HG02840 (cell line): ENCODE results near the gene TBC1D4.
"Not testable (repeated sequence)": the region's sequence is repeated elsewhere in the genome, so short reads cannot be mapped to it uniquely, and the experiment has no call there.

ENCODE experiments used
- ATAC-seq: cut with Tn5 transposase; IDR thresholded peaks from one replicate; pipeline ENCODE4 v1.9.1; 2021; ENCODE audit warnings: mild to moderate bottlenecking, moderate library complexity, moderate number of reproducible peaks; ENCODE audit not compliant: unreplicated experiment, low FRiP score

Gene TBC1D4

GRCh38 chr13:75365724-75366173, 116.2 kb downstream of the TBC1D4 start:
- peak; percentile 80 for ATAC-seq

GRCh38 chr13:75364131-75364713, 117.7 kb downstream of the TBC1D4 start:
- no peak for ATAC-seq

GRCh38 chr13:75363371-75363770, 118.6 kb downstream of the TBC1D4 start:
- no peak for ATAC-seq

GRCh38 chr13:75362026-75362425, 119.9 kb downstream of the TBC1D4 start:
- no peak for ATAC-seq

GRCh38 chr13:75360170-75360569, 121.8 kb downstream of the TBC1D4 start:
- ATAC-seq = no peak

- no peak for ATAC-seq
Measured at GRCh38 chr13:75359266-75359665, 122.7 kb downstream of the TBC1D4 start.

- peak; percentile 76 for ATAC-seq
Measured at GRCh38 chr13:75357576-75358289, 124.2 kb downstream of the TBC1D4 start.

- no peak for ATAC-seq
Measured at GRCh38 chr13:75356421-75356820, 125.5 kb downstream of the TBC1D4 start.

- no peak for ATAC-seq
Measured at GRCh38 chr13:75355609-75356008, 126.4 kb downstream of the TBC1D4 start.

- no peak for ATAC-seq
Measured at GRCh38 chr13:75353781-75354193, 128.2 kb downstream of the TBC1D4 start.

- no peak for ATAC-seq
Measured at GRCh38 chr13:75352641-75353327, 129.2 kb downstream of the TBC1D4 start.

- not testable (repeated sequence) for ATAC-seq
Measured at GRCh38 chr13:75351538-75351937, 130.4 kb downstream of the TBC1D4 start.

- no peak for ATAC-seq
Measured at GRCh38 chr13:75347925-75348324, 134.0 kb downstream of the TBC1D4 start.

GRCh38 chr13:75347457-75347856, 134.5 kb downstream of the TBC1D4 start:
- no peak for ATAC-seq

- no peak for ATAC-seq
Measured at GRCh38 chr13:75345193-75345592, 136.8 kb downstream of the TBC1D4 start.

GRCh38 chr13:75341028-75341427, 140.9 kb downstream of the TBC1D4 start:
- ATAC-seq = no peak

GRCh38 chr13:75339635-75340374, 142.2 kb downstream of the TBC1D4 start:
- ATAC-seq = no peak

- ATAC-seq = no peak
Measured at GRCh38 chr13:75334634-75335447, 147.1 kb downstream of the TBC1D4 start.

GRCh38 chr13:75333103-75333502, 148.9 kb downstream of the TBC1D4 start:
- ATAC-seq = no peak

GRCh38 chr13:75331792-75332349, 150.1 kb downstream of the TBC1D4 start:
- no peak for ATAC-seq
